Liver (tissue), 9 donors: ENCODE results near the gene MOGAT2. TPM values are rescaled to one million over a fixed set of nuclear protein-coding genes. Genes with fewer than 3 reads are reported as not detected.

Source experiments
- DNase-seq: peaks from one replicate; pipeline ENCODE4 v3.0.0-alpha.2; 2017; ENCODE audit warnings: low spot score
- H3K27ac ChIP-seq, 2 donors: one replicate each; pipeline ENCODE4 v1.7.0; 2013; ENCODE audit warnings: inconsistent platforms in 2 of 2, low read length in 2 of 2, control low read depth in 1 of 2, low read depth in 1 of 2, mild to moderate bottlenecking in 1 of 2
- H3K27me3 ChIP-seq, 4 donors: one replicate each; pipeline versions ENCODE4 v1.6.1 to v1.7.0; 2013; ENCODE audit warnings: low read length in 3 of 4, inconsistent platforms in 1 of 4, mild to moderate bottlenecking in 1 of 4, moderate library complexity in 1 of 4; ENCODE audit not compliant: control insufficient read depth in 4 of 4, insufficient read depth in 4 of 4
- H3K36me3 ChIP-seq, 4 donors: one replicate each; pipeline versions ENCODE4 v1.6.1 to v1.7.0; 2013; ENCODE audit warnings: low read length in 3 of 4, mild to moderate bottlenecking in 3 of 4, low read depth in 1 of 4, moderate library complexity in 1 of 4; ENCODE audit not compliant: control insufficient read depth in 4 of 4, insufficient read depth in 3 of 4
- H3K4me1 ChIP-seq, 4 donors: one replicate each; pipeline versions ENCODE4 v1.6.1 to v1.7.0; 2013; ENCODE audit warnings: low read length in 3 of 4, mild to moderate bottlenecking in 3 of 4, moderate library complexity in 1 of 4; ENCODE audit not compliant: control insufficient read depth in 4 of 4, insufficient read depth in 4 of 4
- H3K4me3 ChIP-seq, 3 donors: one replicate each; pipeline versions ENCODE4 v1.6.1 to v1.7.0; 2013; ENCODE audit warnings: low read length in 3 of 3, control low read depth in 1 of 3, low read depth in 1 of 3, mild to moderate bottlenecking in 1 of 3
- H3K9ac ChIP-seq, 2 donors: one replicate each; pipeline ENCODE4 v1.7.0; 2013; ENCODE audit warnings: low read length in 2 of 2, mild to moderate bottlenecking in 2 of 2, moderate library complexity in 2 of 2, control low read depth in 1 of 2, low read depth in 1 of 2
- H3K9me3 ChIP-seq, 4 donors: one replicate each; pipeline versions ENCODE4 v1.6.1 to v1.7.0; 2013; ENCODE audit warnings: low read length in 3 of 4; ENCODE audit not compliant: control insufficient read depth in 4 of 4
- EGR1 ChIP-seq, 2 donors: IDR thresholded peaks; 2 replicates each; pipeline ENCODE4 v1.6.1; 2016 to 2018; ENCODE audit warnings: antibody characterized with exemption in 2 of 2, low read depth in 2 of 2
- FOXA1 ChIP-seq: IDR thresholded peaks from 2 replicates; pipeline ENCODE4 v1.6.1; 2016; ENCODE audit warnings: antibody characterized with exemption
- GABPA ChIP-seq, 2 donors: IDR thresholded peaks in 1 of 2; conservative IDR thresholded peaks in 1 of 2; 2 replicates each; pipeline ENCODE4 v1.6.1; 2016; ENCODE audit warnings: antibody characterized with exemption in 2 of 2, mild to moderate bottlenecking in 1 of 2, moderate library complexity in 1 of 2
- HNF4A ChIP-seq, 2 donors: conservative IDR thresholded peaks; 2 replicates each; pipeline ENCODE4 v1.6.1; 2016; ENCODE audit warnings: antibody characterized with exemption in 2 of 2, mild to moderate bottlenecking in 2 of 2
- HNF4G ChIP-seq: IDR thresholded peaks from 2 replicates; pipeline ENCODE4 v1.6.1; 2016; ENCODE audit warnings: antibody characterized with exemption
- JUND ChIP-seq, 2 donors: IDR thresholded peaks; 2 replicates each; pipeline ENCODE4 v1.6.1; 2016; ENCODE audit warnings: antibody characterized with exemption in 2 of 2
- NR2F2 ChIP-seq: IDR thresholded peaks from 2 replicates; pipeline ENCODE4 v1.6.1; 2016; ENCODE audit warnings: antibody characterized with exemption
- RXRA ChIP-seq, 2 donors: IDR thresholded peaks; 2 replicates each; pipeline ENCODE4 v1.6.1; 2017 to 2018; ENCODE audit warnings: antibody characterized with exemption in 2 of 2, mild to moderate bottlenecking in 1 of 2
- SP1 ChIP-seq: IDR thresholded peaks from 2 replicates; pipeline ENCODE4 v1.6.1; 2018; ENCODE audit warnings: antibody characterized with exemption, mild to moderate bottlenecking
- TAF1 ChIP-seq: conservative IDR thresholded peaks from 2 replicates; pipeline ENCODE4 v1.6.1; 2016; ENCODE audit warnings: antibody characterized with exemption, mild to moderate bottlenecking
- YY1 ChIP-seq: IDR thresholded peaks from 2 replicates; pipeline ENCODE4 v1.6.1; 2016; ENCODE audit warnings: antibody characterized with exemption, mild to moderate bottlenecking
- WGBS: extraction: QIAGEN DNeasy Blood & Tissue Kit; methylation state at CpG from one replicate; pipeline ENCODE4 v1.1.7; 2013; 5-methylcytosine and 5-hydroxymethylcytosine counted together
- polyA plus RNA-seq, 2 donors: library from polyadenylated mRNA; stranded (reverse) in 1 of 2; unstranded in 1 of 2; fragments of 200-250 nt in 1 of 2; fragments of >200 nt in 1 of 2; fragmentation: Nextera tagmentation in 1 of 2; extraction: Ambion mirVana in 1 of 2; gene quantifications; one replicate each; pipeline versions ENCODE4 v1.2.1 to v1.2.3, GENCODE V29; 2013 to 2015
- total RNA-seq, 2 donors: library from RNA; depleted of rRNA; stranded (reverse); fragments of >200 nt; gene quantifications; one replicate each; pipeline ENCODE4 v1.2.3, GENCODE V29; 2014
- TF ChIP-seq, protein P1 (sequence below): IDR thresholded peaks from 2 replicates; pipeline ENCODE4 v1.6.1; 2016; ENCODE audit warnings: antibody characterized with exemption
- TF ChIP-seq, protein P2 (sequence below): IDR thresholded peaks from 2 replicates; pipeline ENCODE4 v1.6.1; 2016; ENCODE audit warnings: antibody characterized with exemption, mild to moderate bottlenecking
- TF ChIP-seq, protein P3 (sequence below): fragments of 150-350 bp; IDR thresholded peaks from 2 replicates; pipeline ENCODE4 v1.5.1; 2017; ENCODE audit warnings: improper control_type of control experiment, low read depth, low read length; ENCODE audit not compliant: missing input control
- donor health status: healthy.
- donor health status: healthy.
- donor health status: healthy.
- donor health status: healthy.
- donor health status: healthy.

MOGAT2 gene
- total and polyA plus RNA-seq, 4 donors, result 1.0 to 92.4 (median 37.6) TPM

DNA sequence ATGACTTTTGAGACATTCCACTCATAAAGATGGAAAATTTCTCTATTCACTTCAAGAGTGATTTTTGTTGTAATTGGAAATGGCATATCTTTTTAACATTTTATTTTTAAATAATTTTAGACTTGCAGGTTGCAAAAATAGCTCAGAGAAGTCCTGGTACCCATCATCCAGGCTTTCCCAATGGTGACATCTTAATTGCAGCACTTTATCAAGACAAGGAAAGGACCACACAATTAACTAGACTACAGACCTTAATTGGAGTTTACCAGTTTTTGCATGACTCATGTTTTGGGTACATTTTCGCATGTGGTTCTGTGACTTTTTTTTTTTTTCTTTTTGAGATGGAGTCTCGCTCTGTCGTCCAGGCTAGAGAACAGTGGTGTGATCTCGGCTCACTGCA is 25.8 kb upstream of the MOGAT2 start:
- no peak overlapping the region for H3K27ac ChIP-seq
- no peaks in the 10 kb centered on the region for H3K36me3 ChIP-seq
- no peaks in the 10 kb centered on the region for H3K4me1 ChIP-seq
- WGBS, result 89% methylated on average over 4 of the region's 4 CpGs
- H3K27me3 ChIP-seq, result no peaks in the 10 kb centered on the region
- no peak for TF ChIP-seq SP1
- no peak for TF ChIP-seq YY1
- TF ChIP-seq, protein P1, sequence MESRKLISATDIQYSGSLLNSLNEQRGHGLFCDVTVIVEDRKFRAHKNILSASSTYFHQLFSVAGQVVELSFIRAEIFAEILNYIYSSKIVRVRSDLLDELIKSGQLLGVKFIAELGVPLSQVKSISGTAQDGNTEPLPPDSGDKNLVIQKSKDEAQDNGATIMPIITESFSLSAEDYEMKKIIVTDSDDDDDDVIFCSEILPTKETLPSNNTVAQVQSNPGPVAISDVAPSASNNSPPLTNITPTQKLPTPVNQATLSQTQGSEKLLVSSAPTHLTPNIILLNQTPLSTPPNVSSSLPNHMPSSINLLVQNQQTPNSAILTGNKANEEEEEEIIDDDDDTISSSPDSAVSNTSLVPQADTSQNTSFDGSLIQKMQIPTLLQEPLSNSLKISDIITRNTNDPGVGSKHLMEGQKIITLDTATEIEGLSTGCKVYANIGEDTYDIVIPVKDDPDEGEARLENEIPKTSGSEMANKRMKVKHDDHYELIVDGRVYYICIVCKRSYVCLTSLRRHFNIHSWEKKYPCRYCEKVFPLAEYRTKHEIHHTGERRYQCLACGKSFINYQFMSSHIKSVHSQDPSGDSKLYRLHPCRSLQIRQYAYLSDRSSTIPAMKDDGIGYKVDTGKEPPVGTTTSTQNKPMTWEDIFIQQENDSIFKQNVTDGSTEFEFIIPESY, result no peak
- no peak for TF ChIP-seq NR2F2
- no peak for TF ChIP-seq TAF1
- TF ChIP-seq EGR1 (IDR thresholded peaks at IDR 0.05; ENCODE audit: low read depth in 2 of 2), result no peak
- no peak for DNase-seq
- no peak overlapping the region for H3K4me3 ChIP-seq
- H3K9me3 ChIP-seq, result no peaks in the 10 kb centered on the region
- H3K9ac ChIP-seq, result no peak overlapping the region

DNA sequence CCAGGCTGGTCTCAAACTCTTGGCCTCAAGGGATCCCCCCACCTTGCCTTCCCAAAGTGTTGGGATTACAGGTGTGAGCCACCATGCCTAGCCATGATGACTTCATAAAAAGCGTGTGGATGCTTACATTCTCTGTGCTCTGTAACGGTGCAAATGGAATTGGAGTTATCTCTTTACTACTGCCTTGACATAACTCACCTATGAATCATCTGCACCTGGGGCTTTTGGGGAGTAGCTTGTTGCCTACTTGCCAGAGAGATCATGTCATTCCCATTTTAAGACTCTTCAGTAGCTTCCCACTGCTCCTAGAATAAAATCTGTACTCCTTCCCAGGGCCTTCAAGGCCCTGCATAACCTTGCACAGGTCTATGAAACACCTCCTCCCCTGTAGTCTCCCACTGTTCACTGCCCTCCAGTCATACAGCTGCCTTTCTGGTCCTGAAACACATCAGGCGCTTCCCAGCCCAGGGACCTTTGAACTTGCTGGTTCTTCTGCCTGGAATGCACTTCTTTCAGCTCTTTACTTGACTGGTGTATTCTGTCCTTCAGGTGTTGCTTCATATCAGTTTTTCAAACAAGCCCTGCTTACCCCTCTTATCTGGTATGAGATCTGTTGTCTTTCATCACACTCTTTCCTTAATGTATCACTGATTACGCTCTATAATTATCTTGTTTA is 19.6 kb upstream of the MOGAT2 start:
- Histone ChIP-seq H3K27ac (no peak overlapping the region), H3K9me3 (no peaks in the 10 kb centered on the region), H3K27me3 (no peaks in the 10 kb centered on the region), H3K4me1 (no peaks in the 10 kb centered on the region), H3K9ac (no peak overlapping the region), H3K36me3 (no peaks in the 10 kb centered on the region), H3K4me3 (no peak overlapping the region)
- WGBS, result 91% methylated on average over 4 of the region's 4 CpGs
- no peak for TF ChIP-seq HNF4A (conservative IDR thresholded peaks at IDR 0.05)
- no peak for TF ChIP-seq JUND (IDR thresholded peaks at IDR 0.05)
- no peak for TF ChIP-seq EGR1 (IDR thresholded peaks at IDR 0.05; ENCODE audit: low read depth in 2 of 2)
- TF ChIP-seq GABPA (IDR thresholded peaks at IDR 0.05 in 1 of 2, conservative IDR thresholded peaks at IDR 0.05 in 1 of 2), result no peak
- TF ChIP-seq HNF4G, result no peak
- no peak for TF ChIP-seq RXRA (IDR thresholded peaks at IDR 0.05)
- TF ChIP-seq, protein P2, sequence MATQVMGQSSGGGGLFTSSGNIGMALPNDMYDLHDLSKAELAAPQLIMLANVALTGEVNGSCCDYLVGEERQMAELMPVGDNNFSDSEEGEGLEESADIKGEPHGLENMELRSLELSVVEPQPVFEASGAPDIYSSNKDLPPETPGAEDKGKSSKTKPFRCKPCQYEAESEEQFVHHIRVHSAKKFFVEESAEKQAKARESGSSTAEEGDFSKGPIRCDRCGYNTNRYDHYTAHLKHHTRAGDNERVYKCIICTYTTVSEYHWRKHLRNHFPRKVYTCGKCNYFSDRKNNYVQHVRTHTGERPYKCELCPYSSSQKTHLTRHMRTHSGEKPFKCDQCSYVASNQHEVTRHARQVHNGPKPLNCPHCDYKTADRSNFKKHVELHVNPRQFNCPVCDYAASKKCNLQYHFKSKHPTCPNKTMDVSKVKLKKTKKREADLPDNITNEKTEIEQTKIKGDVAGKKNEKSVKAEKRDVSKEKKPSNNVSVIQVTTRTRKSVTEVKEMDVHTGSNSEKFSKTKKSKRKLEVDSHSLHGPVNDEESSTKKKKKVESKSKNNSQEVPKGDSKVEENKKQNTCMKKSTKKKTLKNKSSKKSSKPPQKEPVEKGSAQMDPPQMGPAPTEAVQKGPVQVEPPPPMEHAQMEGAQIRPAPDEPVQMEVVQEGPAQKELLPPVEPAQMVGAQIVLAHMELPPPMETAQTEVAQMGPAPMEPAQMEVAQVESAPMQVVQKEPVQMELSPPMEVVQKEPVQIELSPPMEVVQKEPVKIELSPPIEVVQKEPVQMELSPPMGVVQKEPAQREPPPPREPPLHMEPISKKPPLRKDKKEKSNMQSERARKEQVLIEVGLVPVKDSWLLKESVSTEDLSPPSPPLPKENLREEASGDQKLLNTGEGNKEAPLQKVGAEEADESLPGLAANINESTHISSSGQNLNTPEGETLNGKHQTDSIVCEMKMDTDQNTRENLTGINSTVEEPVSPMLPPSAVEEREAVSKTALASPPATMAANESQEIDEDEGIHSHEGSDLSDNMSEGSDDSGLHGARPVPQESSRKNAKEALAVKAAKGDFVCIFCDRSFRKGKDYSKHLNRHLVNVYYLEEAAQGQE, result no peak
- TF ChIP-seq, protein P1, result no peak
- TF ChIP-seq FOXA1, result no peak
- TF ChIP-seq, protein P3, sequence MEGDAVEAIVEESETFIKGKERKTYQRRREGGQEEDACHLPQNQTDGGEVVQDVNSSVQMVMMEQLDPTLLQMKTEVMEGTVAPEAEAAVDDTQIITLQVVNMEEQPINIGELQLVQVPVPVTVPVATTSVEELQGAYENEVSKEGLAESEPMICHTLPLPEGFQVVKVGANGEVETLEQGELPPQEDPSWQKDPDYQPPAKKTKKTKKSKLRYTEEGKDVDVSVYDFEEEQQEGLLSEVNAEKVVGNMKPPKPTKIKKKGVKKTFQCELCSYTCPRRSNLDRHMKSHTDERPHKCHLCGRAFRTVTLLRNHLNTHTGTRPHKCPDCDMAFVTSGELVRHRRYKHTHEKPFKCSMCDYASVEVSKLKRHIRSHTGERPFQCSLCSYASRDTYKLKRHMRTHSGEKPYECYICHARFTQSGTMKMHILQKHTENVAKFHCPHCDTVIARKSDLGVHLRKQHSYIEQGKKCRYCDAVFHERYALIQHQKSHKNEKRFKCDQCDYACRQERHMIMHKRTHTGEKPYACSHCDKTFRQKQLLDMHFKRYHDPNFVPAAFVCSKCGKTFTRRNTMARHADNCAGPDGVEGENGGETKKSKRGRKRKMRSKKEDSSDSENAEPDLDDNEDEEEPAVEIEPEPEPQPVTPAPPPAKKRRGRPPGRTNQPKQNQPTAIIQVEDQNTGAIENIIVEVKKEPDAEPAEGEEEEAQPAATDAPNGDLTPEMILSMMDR, result no peak
- no peak for DNase-seq
